ENCODE data around the gene SNRNP40.

Gene SNRNP40

GRCh38 chr1:31296486-31297276 lies at the start of gene SNRNP40, which contains the start of gene ZCCHC17:
Gene SNRNP40, minus strand, starts transcription at chr1:31296788. Its CDS starts 37 bp downstream, at chr1:31296751.
Gene ZCCHC17, plus strand, starts transcription at chr1:31297032. Its CDS starts 13,067 bp downstream, at chr1:31310099.
- no CpG with 5 or more reads among the region's 53 CpGs for WGBS (ENCODE audit: insufficient coverage, insufficient read length)
- DNase-seq (ENCODE audit: low read depth, low spot score): peak; percentile 98
- Histone ChIP-seq H3K4me1 (ENCODE audit: control insufficient read depth, insufficient read depth, low read length) (no peaks in the 10 kb centered on the region), H3K4me3 (ENCODE audit: low read length) (peak within 1 kb of the TSS; percentile 80), H3K27me3 (ENCODE audit: control insufficient read depth, insufficient read depth, low read length) (no peaks in the 10 kb centered on the region), H3K27ac (ENCODE audit: low read length) (no peak within 1 kb of the TSS), H3K36me3 (ENCODE audit: control insufficient read depth, insufficient read depth, low read length) (peaks cover 11% of the 10 kb centered on the region; the same call in 1 of the 2 replicates), H3K9me3 (ENCODE audit: control insufficient read depth, insufficient read depth, low read length) (no peaks in the 10 kb centered on the region)

- Histone ChIP-seq H3K36me3 (ENCODE audit: control insufficient read depth, insufficient read depth, low read length) (no peaks in the 10 kb centered on the region), H3K9me3 (ENCODE audit: control insufficient read depth, insufficient read depth, low read length) (no peaks in the 10 kb centered on the region), H3K4me1 (ENCODE audit: control insufficient read depth, insufficient read depth, low read length) (no peaks in the 10 kb centered on the region), H3K27me3 (ENCODE audit: control insufficient read depth, insufficient read depth, low read length) (no peaks in the 10 kb centered on the region), H3K27ac (ENCODE audit: low read length) (no peak overlapping the region), H3K4me3 (ENCODE audit: low read length) (no peak overlapping the region)
- no peak for DNase-seq (ENCODE audit: low read depth, low spot score)
- no CpG with 5 or more reads among the region's 2 CpGs for WGBS (ENCODE audit: insufficient coverage, insufficient read length)
These were observed 49.0 kb upstream of the SNRNP40 start for GRCh38 chr1:31345635-31346034.

GRCh38 chr1:31344503-31344902 lies 47.9 kb upstream of the SNRNP40 start:
- Histone ChIP-seq H3K9me3 (ENCODE audit: control insufficient read depth, insufficient read depth, low read length) (no peaks in the 10 kb centered on the region), H3K27ac (ENCODE audit: low read length) (no peak overlapping the region), H3K4me1 (ENCODE audit: control insufficient read depth, insufficient read depth, low read length) (no peaks in the 10 kb centered on the region), H3K4me3 (ENCODE audit: low read length) (no peak overlapping the region), H3K27me3 (ENCODE audit: control insufficient read depth, insufficient read depth, low read length) (no peaks in the 10 kb centered on the region), H3K36me3 (ENCODE audit: control insufficient read depth, insufficient read depth, low read length) (no peaks in the 10 kb centered on the region)
- DNase-seq (ENCODE audit: low read depth, low spot score): no peak
- WGBS (ENCODE audit: insufficient coverage, insufficient read length): 100% methylated on average over 1 of the region's 1 CpG

- no peaks in the 10 kb centered on the region for H3K9me3 ChIP-seq (ENCODE audit: control insufficient read depth, insufficient read depth, low read length)
- DNase-seq (ENCODE audit: low read depth, low spot score): no peak
- H3K27ac ChIP-seq (ENCODE audit: low read length): no peak overlapping the region
- no peaks in the 10 kb centered on the region; the same call in 1 of the 2 replicates for H3K36me3 ChIP-seq (ENCODE audit: control insufficient read depth, insufficient read depth, low read length)
- H3K27me3 ChIP-seq (ENCODE audit: control insufficient read depth, insufficient read depth, low read length): no peaks in the 10 kb centered on the region
- no peak overlapping the region for H3K4me3 ChIP-seq (ENCODE audit: low read length)
- 100% methylated on average over 2 of the region's 10 CpGs for WGBS (ENCODE audit: insufficient coverage, insufficient read length)
- H3K4me1 ChIP-seq (ENCODE audit: control insufficient read depth, insufficient read depth, low read length): no peaks in the 10 kb centered on the region
These were observed 40.3 kb upstream of the SNRNP40 start for GRCh38 chr1:31336687-31337467.

- Histone ChIP-seq H3K36me3 (ENCODE audit: control insufficient read depth, insufficient read depth, low read length) (no peaks in the 10 kb centered on the region; the same call in 1 of the 2 replicates), H3K27ac (ENCODE audit: low read length) (no peak overlapping the region), H3K4me3 (ENCODE audit: low read length) (no peak overlapping the region), H3K9me3 (ENCODE audit: control insufficient read depth, insufficient read depth, low read length) (no peaks in the 10 kb centered on the region), H3K27me3 (ENCODE audit: control insufficient read depth, insufficient read depth, low read length) (no peaks in the 10 kb centered on the region), H3K4me1 (ENCODE audit: control insufficient read depth, insufficient read depth, low read length) (no peaks in the 10 kb centered on the region)
- no peak for DNase-seq (ENCODE audit: low read depth, low spot score)
These were observed 38.4 kb upstream of the SNRNP40 start for GRCh38 chr1:31335007-31335406.

- WGBS (ENCODE audit: insufficient coverage, insufficient read length): no CpG with 5 or more reads among the region's 3 CpGs
- 0 out of 2 replicates have a peak, but pooled peaks cover 3% of the 10 kb centered on the region for H3K36me3 ChIP-seq (ENCODE audit: control insufficient read depth, insufficient read depth, low read length)
These were observed 30.8 kb upstream of the SNRNP40 start for GRCh38 chr1:31327381-31327780.

GRCh38 chr1:31326461-31326860 lies 29.9 kb upstream of the SNRNP40 start:
- H3K4me3 ChIP-seq (ENCODE audit: low read length): no peak overlapping the region
- H3K36me3 ChIP-seq (ENCODE audit: control insufficient read depth, insufficient read depth, low read length): 0 out of 2 replicates have a peak, but pooled peaks cover 3% of the 10 kb centered on the region
- no peaks in the 10 kb centered on the region for H3K9me3 ChIP-seq (ENCODE audit: control insufficient read depth, insufficient read depth, low read length)
- WGBS (ENCODE audit: insufficient coverage, insufficient read length): no CpG with 5 or more reads among the region's 1 CpG
- H3K27me3 ChIP-seq (ENCODE audit: control insufficient read depth, insufficient read depth, low read length): no peaks in the 10 kb centered on the region
- DNase-seq (ENCODE audit: low read depth, low spot score): no peak
- no peaks in the 10 kb centered on the region for H3K4me1 ChIP-seq (ENCODE audit: control insufficient read depth, insufficient read depth, low read length)
- no peak overlapping the region for H3K27ac ChIP-seq (ENCODE audit: low read length)

More at GRCh38 chr1:31327381-31327780, 30.8 kb upstream of the SNRNP40 start:
- Histone ChIP-seq H3K27ac (ENCODE audit: low read length) (no peak overlapping the region), H3K4me1 (ENCODE audit: control insufficient read depth, insufficient read depth, low read length) (no peaks in the 10 kb centered on the region), H3K9me3 (ENCODE audit: control insufficient read depth, insufficient read depth, low read length) (no peaks in the 10 kb centered on the region), H3K27me3 (ENCODE audit: control insufficient read depth, insufficient read depth, low read length) (no peaks in the 10 kb centered on the region), H3K4me3 (ENCODE audit: low read length) (no peak overlapping the region)
- DNase-seq (ENCODE audit: low read depth, low spot score): no peak

GRCh38 chr1:31324992-31325391 lies 28.4 kb upstream of the SNRNP40 start:
- WGBS (ENCODE audit: insufficient coverage, insufficient read length): no CpG with 5 or more reads among the region's 3 CpGs
- 0 out of 2 replicates have a peak, but pooled peaks cover 3% of the 10 kb centered on the region for H3K36me3 ChIP-seq (ENCODE audit: control insufficient read depth, insufficient read depth, low read length)
- H3K27ac ChIP-seq (ENCODE audit: low read length): no peak overlapping the region
- no peak overlapping the region for H3K4me3 ChIP-seq (ENCODE audit: low read length)
- no peak for DNase-seq (ENCODE audit: low read depth, low spot score)
- H3K9me3 ChIP-seq (ENCODE audit: control insufficient read depth, insufficient read depth, low read length): no peaks in the 10 kb centered on the region
- no peaks in the 10 kb centered on the region for H3K4me1 ChIP-seq (ENCODE audit: control insufficient read depth, insufficient read depth, low read length)
- H3K27me3 ChIP-seq (ENCODE audit: control insufficient read depth, insufficient read depth, low read length): no peaks in the 10 kb centered on the region

- H3K4me3 ChIP-seq (ENCODE audit: low read length): no peak overlapping the region
- H3K27ac ChIP-seq (ENCODE audit: low read length): no peak overlapping the region
- WGBS (ENCODE audit: insufficient coverage, insufficient read length): no CpG with 5 or more reads among the region's 4 CpGs
- no peaks in the 10 kb centered on the region for H3K27me3 ChIP-seq (ENCODE audit: control insufficient read depth, insufficient read depth, low read length)
- H3K36me3 ChIP-seq (ENCODE audit: control insufficient read depth, insufficient read depth, low read length): 0 out of 2 replicates have a peak, but pooled peaks cover 3% of the 10 kb centered on the region
- no peaks in the 10 kb centered on the region for H3K4me1 ChIP-seq (ENCODE audit: control insufficient read depth, insufficient read depth, low read length)
- DNase-seq (ENCODE audit: low read depth, low spot score): no peak
- H3K9me3 ChIP-seq (ENCODE audit: control insufficient read depth, insufficient read depth, low read length): no peaks in the 10 kb centered on the region
These were observed 27.5 kb upstream of the SNRNP40 start for GRCh38 chr1:31324093-31324492.

GRCh38 chr1:31318146-31318545 lies 21.6 kb upstream of the SNRNP40 start:
- H3K4me1 ChIP-seq (ENCODE audit: control insufficient read depth, insufficient read depth, low read length): no peaks in the 10 kb centered on the region
- H3K27me3 ChIP-seq (ENCODE audit: control insufficient read depth, insufficient read depth, low read length): no peaks in the 10 kb centered on the region
- H3K4me3 ChIP-seq (ENCODE audit: low read length): no peak overlapping the region
- H3K36me3 ChIP-seq (ENCODE audit: control insufficient read depth, insufficient read depth, low read length): no peaks in the 10 kb centered on the region; the same call in 1 of the 2 replicates
- no CpG with 5 or more reads among the region's 1 CpG for WGBS (ENCODE audit: insufficient coverage, insufficient read length)
- DNase-seq (ENCODE audit: low read depth, low spot score): no peak
- H3K9me3 ChIP-seq (ENCODE audit: control insufficient read depth, insufficient read depth, low read length): no peaks in the 10 kb centered on the region
- H3K27ac ChIP-seq (ENCODE audit: low read length): no peak overlapping the region
